ENCODE data around the gene TMEM170B.

Gene TMEM170B

GRCh38 chr6:11589261-11589660 lies 51.7 kb downstream of the TMEM170B start:
- DNase-seq = no peak

- no peak for DNase-seq
Measured at GRCh38 chr6:11592294-11592906, 54.9 kb downstream of the TMEM170B start.

- no peak for DNase-seq
Measured at GRCh38 chr6:11593096-11593495, 55.5 kb downstream of the TMEM170B start.

DNA sequence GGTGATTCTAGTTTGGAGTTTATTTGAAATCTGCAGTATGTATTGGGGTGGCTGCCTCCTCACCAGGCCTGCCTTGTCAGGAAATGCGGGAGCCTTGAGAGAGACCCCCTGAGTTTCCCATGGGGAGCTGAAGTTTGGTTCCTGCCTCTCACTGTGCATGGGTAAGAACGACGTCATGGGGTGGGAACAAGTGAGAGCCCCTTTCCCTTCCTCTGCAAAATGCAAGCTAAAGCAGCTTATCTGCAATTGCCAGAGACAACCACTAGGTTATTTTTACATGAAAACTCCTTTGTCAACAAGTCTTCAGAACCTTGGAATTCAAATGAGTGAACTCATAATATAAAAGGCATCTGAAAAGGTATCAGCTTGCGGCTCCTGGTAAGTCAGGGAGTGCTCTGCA lies 58.4 kb downstream of the TMEM170B start:
- DNase-seq = no peak

- DNase-seq = no peak
Measured at GRCh38 chr6:11596640-11597237, 59.2 kb downstream of the TMEM170B start.

DNA sequence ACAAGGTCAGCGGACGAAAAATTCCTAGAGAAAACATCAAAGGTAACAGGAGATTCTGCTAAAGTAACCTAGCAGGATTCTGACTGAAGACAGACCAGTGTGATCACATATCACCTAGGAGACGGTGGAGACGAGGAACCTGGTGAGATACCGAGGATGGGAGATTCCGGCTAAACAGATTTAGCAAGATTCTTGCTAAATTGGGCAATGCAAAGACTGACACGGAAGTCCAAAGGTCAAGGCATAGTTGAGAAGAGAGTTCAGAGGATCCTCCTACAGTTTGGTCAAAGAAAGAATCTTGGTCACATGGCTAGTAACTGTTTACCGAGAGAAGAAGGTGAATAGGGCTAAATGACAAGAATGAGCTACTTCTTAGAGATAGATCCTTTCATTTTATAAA lies 61.1 kb downstream of the TMEM170B start:
- DNase-seq = peak; percentile 92

DNA sequence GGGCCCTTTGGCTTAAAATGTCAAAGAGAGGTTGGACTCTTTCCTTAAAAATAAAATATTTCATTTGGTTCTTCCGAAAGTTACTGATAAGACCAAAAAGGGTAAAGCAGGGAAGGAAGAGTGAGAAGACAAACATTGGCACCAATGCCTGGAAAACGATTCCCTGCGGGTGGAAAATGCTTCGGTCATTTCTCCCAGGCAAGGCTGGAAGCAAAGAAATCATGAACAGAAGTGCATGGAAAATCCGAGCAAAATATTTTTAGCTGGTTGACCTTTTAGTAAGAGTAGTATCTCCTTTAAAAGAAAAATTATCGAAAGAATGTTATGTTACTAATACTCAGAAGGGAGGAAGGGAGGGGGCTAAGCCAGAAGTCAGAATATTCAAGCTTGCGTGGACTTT lies 62.7 kb downstream of the TMEM170B start:
- DNase-seq = no peak

GRCh38 chr6:11601776-11602605 lies 64.4 kb downstream of the TMEM170B start:
- no peak for DNase-seq

DNA sequence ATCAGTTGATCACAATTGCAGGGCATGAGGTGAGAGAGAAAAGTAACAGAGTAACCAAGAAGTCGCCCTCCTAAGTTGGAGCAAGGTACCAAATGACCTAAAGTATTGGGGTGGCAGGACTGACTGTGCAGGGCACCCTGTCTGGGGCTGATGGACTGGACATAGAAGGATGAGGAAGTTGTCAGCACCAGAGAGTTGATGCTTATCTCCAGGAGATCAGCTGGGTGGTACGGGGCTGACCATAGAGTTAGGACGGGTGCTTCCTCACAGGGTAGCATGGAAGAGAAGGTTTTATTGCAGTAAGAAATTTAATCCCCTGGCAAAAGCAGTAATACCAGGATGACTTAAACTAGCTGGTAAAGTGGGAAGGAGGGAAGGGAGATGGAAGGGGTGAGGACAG lies 66.7 kb downstream of the TMEM170B start:
- DNase-seq = peak; percentile 17

GRCh38 chr6:11604836-11605506 lies 67.4 kb downstream of the TMEM170B start:
- DNase-seq = no peak

DNA sequence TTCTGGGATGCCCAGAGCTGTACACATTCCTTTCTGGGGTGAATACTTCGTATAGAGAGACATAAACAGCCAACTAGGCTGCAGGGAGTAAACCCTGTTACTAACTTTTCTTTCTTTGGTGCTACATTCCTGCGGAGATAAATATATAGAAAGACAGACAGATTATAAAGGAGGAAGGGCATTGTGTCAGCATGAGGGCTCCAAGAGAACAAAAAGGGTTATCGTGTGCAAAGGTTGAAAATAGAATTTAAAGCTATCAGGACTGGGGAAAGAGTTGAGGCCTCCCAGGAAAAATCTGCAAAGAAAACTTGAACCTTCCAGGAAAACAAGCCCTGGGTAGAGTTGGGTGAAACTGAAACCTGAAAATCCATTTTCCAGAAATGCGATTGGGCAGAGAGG lies 68.0 kb downstream of the TMEM170B start:
- DNase-seq = no peak

GRCh38 chr6:11606332-11606731 lies 68.8 kb downstream of the TMEM170B start:
- no peak for DNase-seq

GRCh38 chr6:11607383-11607782 lies 69.8 kb downstream of the TMEM170B start:
- DNase-seq = no peak

GRCh38 chr6:11608600-11609323 lies 71.2 kb downstream of the TMEM170B start:
- no peak for DNase-seq

GRCh38 chr6:11609324-11610071 lies 71.9 kb downstream of the TMEM170B start:
- DNase-seq = no peak

DNA sequence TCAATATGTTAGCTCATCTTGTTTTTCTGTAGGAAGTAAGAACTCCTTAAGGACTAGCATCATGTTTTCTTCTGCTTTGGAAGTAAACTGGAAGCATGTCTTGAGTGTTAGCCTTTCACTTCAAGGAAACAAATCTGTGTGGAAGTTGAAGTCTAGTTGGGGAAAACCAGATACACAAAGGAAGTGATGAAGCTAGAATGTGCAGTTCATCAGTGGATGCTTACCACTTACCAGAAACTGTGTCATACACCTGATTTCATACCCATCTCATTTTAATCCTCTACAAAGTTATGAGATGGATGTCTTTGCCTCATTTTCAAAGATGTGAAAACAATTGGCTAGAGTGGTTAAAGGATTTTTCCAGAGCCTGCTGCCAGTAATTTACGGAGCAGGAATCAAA lies 75.8 kb downstream of the TMEM170B start:
- DNase-seq = no peak

DNA sequence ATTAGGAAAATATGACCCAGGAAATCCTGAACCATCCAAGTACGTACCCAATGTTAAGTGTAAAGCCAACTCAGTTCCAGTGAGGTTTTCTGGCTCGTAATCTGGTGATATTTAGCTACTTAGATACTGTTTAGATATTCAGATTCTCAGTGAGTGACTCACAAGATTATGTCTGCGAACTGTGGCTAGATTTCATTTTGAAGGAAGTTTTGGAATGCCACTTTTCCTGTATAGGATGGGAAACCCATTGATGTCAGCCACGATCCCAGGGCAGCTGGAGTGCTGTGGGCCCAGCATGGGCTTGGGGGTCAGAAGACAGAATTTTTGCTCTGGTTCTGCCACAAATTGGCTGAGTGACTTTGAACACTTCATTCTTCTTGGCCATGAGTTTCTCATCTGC lies 76.3 kb downstream of the TMEM170B start:
- DNase-seq = no peak

DNA sequence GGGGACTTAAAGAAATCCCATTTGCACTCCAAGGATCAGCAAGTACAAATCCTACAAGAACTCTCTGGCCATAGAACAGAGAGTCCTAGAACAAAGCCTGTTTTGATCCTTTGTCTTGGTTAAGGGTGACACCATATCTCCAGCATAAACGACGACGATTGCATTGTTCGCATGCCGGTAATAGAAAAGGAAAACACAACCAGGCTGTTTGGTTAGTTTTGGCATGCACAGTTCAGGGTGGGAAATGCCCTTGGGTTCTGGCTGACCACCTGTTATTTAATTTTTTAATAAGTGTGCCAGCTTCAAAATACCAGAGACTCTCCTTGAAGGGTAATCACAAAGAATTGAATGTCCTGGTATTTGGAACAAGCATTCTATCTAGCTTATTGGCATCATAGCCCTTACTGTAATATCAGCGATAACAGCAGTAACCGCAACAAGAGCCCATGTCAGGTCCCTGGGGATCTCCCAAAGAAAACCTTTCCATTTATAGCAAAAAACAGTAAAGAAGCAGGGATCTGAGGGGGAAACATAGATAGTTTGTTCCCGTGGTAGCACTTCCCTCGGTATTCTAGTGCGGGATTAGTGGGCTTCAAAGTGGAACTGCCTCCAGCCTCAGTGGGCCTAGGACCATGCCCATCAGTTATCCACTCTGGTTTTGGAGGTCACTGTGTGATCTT lies 77.1 kb downstream of the TMEM170B start:
- DNase-seq = no peak

DNA sequence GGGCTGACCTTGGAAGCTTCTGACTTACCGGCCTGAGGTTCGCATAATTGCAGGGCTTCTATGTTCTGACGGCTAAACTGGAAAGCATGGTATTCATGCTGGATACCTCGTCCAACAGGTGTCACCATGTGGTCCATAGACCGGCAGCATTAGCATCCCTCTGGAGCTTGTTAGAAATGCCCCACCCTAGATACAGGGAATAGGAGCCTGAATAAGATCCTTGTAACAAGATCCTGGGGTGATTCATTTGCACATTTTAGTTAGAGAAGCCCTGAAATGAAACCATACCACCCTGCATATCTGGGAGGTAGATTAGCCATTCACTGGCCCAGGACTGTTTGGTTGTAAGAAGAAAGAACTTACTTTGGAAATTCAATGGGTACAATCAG lies 77.7 kb downstream of the TMEM170B start:
- no peak for DNase-seq

DNA sequence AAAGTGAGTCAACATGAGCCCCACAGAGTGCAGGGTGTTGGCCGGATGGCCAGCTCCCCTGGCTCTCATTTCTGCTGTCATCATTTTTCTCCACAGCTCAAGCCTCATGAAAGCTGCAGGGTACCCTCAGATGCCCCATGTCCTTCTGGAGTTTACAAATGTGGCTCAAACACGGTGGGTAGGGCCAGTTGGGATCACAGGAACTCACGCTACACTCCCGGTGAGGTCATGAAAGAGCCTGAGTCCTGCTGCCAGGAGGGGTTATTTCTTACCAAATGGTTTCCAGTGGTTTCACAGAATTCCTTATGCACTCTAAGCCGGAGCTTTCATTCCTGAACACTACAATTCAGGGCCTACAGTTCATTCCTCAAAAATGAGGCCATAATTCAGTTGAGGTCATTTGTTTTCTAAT lies 78.7 kb downstream of the TMEM170B start:
- DNase-seq = no peak

GRCh38 chr6:11618533-11618932 lies 81.0 kb downstream of the TMEM170B start:
- DNase-seq = peak; percentile 59

GRCh38 chr6:11621119-11621518 lies 83.6 kb downstream of the TMEM170B start:
- no peak for DNase-seq
